Measurements from ENCODE around the gene PLCH2. TPM values are rescaled to one million over a fixed set of nuclear protein-coding genes. Genes with fewer than 3 reads are reported as not detected.
A peak's percentile ranks its signal among the peaks of the same experiment; 100 is the strongest.

Gene PLCH2
- total and polyA plus RNA-seq, 2 of the 13 experiments (the other 11 are each of a cell fraction or from before 2014, with no cell fraction given) = 0.15 to 0.67 TPM

GRCh38 chr1:2546515-2547209, 70.6 kb downstream of the PLCH2 start (continued):
- no peak for TF ChIP-seq DMTF1 (CRISPR knock-in tag; IDR thresholded peaks at IDR 0.05)
- TF ChIP-seq TIGD3 (CRISPR knock-in tag; IDR thresholded peaks at IDR 0.05; ENCODE audit: borderline replicate concordance) = no peak
- TF ChIP-seq ARHGAP35 (CRISPR knock-in tag; IDR thresholded peaks at IDR 0.05; ENCODE audit: borderline replicate concordance) = no peak; the same call in 1 of the 2 replicates
- 0 out of 2 replicates have a peak, but pooled peaks have one; percentile 3 for TF ChIP-seq ZNF564 (CRISPR knock-in tag; IDR thresholded peaks at IDR 0.05)
- no peak for TF ChIP-seq RXRB (CRISPR knock-in tag; IDR thresholded peaks at IDR 0.05; ENCODE audit: borderline replicate concordance)
- TF ChIP-seq PCBP2 (optimal IDR thresholded peaks at IDR 0.05; ENCODE audit: low read depth, low read length, poor library complexity, severe bottlenecking) = no peak
- no peak for TF ChIP-seq ZBTB46 (CRISPR knock-in tag; IDR thresholded peaks at IDR 0.05; ENCODE audit: borderline replicate concordance)
- no peak; the same call in 1 of the 2 replicates for TF ChIP-seq ATF7-NPFF (CRISPR knock-in tag; IDR thresholded peaks at IDR 0.05; ENCODE audit: low read depth)
- 0 out of 2 replicates have a peak, but pooled peaks have one; percentile 29 for TF ChIP-seq CREB3 (CRISPR knock-in tag; IDR thresholded peaks at IDR 0.05)
- no peak for TF ChIP-seq SIX4 (CRISPR knock-in tag; IDR thresholded peaks at IDR 0.05)
- no peak for TF ChIP-seq GPN1 (CRISPR knock-in tag; IDR thresholded peaks at IDR 0.05; ENCODE audit: borderline replicate concordance)
- TF ChIP-seq ZNF792 (CRISPR knock-in tag; IDR thresholded peaks at IDR 0.05) = 0 out of 2 replicates have a peak, but pooled peaks have one; percentile 30
- TF ChIP-seq IRF9 (CRISPR knock-in tag; IDR thresholded peaks at IDR 0.05; ENCODE audit: borderline replicate concordance) = no peak
- TF ChIP-seq ZNF609 (CRISPR knock-in tag; IDR thresholded peaks at IDR 0.05; ENCODE audit: borderline replicate concordance) = no peak
- no peak for TF ChIP-seq SRSF1 (optimal IDR thresholded peaks at IDR 0.05; ENCODE audit: low read depth, low read length)

All from HepG2 (cell line).